Measurements from ENCODE around the gene RIT1.

Gene RIT1

DNA sequence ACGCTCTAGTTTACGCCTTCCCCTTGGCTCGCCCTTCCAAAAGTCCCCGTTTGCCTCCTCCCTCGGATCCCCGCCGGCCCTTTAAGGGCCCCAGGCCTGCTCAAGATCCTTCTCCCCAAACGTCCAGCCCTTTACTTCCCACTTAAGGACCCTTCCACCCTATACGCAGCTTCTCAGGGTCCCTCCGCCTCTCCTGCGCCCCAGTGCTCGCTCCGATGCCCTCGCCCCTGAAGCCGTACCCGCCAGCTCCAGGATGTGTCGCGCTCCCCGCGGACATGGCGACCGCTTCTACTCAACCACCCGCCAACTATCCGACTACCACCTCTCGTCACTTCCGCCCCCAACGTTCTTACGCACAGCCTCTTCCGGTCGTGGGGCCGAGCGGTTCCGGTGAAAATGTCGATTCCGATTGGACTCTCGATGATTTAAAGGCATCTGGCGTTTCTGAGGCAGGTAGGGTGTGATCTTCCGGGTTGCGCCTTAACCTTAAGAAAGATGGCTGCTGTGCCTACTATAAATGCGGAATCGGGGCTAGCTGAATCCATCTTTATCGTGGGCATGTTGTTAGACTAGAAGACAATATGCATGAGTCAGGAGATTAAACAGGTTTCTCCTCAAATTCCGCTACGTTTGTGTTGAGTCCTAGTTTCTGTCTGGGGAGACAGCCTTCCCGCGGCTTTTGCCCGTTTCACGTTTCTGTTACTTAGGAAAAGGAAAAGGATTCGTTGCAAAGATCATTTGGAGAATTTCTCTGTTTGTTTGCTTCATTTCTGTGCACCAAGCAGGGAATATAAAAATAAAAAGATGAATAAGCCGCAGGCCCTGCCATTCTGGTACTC, 23.2 kb upstream of the RIT1 start, which contains the start of gene KHDC4:
TSS of gene KHDC4 (minus strand) at position 317 of the 839 bp plus-strand sequence. CDS start at position 277, 40 bp downstream.
- Histone ChIP-seq H3K4me3 (ENCODE audit: low read depth, low read length, poor library complexity, severe bottlenecking) (peak within 1 kb of the TSS; percentile 90), H3F3A (ENCODE audit: insufficient read depth, low read length) (peaks cover 5% of the 10 kb centered on the region; the same call in 1 of the 2 replicates), H3K36me3 (ENCODE audit: insufficient read depth, low read length) (peaks cover 46% of the 10 kb centered on the region), H3K79me2 (ENCODE audit: insufficient read depth, low read length) (peaks cover 34% of the 10 kb centered on the region), H3K27me3 (ENCODE audit: insufficient read depth, low read length) (no peaks in the 10 kb centered on the region), H3K9ac (ENCODE audit: low read length) (peak within 1 kb of the TSS; percentile 95), H3K9me2 (ENCODE audit: low read depth, low read length) (no peaks in the 10 kb centered on the region), H3K27ac (ENCODE audit: low read depth, low read length, poor library complexity, severe bottlenecking) (peak within 1 kb of the TSS; percentile 79), H3K4me1 (ENCODE audit: insufficient read depth, low read length, severe bottlenecking) (peaks cover 47% of the 10 kb centered on the region), H3K9me3 (ENCODE audit: low read length) (no peaks in the 10 kb centered on the region), H4K20me1 (ENCODE audit: insufficient read depth, low read length) (no peaks in the 10 kb centered on the region), H3K4me2 (ENCODE audit: low read length) (peak within 1 kb of the TSS; percentile 78), H2AFZ (ENCODE audit: low read length) (peak within 1 kb of the TSS; percentile 56; the same call in 1 of the 2 replicates)
- TF ChIP-seq, protein P1, sequence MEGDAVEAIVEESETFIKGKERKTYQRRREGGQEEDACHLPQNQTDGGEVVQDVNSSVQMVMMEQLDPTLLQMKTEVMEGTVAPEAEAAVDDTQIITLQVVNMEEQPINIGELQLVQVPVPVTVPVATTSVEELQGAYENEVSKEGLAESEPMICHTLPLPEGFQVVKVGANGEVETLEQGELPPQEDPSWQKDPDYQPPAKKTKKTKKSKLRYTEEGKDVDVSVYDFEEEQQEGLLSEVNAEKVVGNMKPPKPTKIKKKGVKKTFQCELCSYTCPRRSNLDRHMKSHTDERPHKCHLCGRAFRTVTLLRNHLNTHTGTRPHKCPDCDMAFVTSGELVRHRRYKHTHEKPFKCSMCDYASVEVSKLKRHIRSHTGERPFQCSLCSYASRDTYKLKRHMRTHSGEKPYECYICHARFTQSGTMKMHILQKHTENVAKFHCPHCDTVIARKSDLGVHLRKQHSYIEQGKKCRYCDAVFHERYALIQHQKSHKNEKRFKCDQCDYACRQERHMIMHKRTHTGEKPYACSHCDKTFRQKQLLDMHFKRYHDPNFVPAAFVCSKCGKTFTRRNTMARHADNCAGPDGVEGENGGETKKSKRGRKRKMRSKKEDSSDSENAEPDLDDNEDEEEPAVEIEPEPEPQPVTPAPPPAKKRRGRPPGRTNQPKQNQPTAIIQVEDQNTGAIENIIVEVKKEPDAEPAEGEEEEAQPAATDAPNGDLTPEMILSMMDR (IDR thresholded peaks at IDR 0.05; ENCODE audit: low read length) = no peak
- TF ChIP-seq EZH2 (IDR thresholded peaks at IDR 0.05; ENCODE audit: borderline replicate concordance, low read length) = no peak

DNA sequence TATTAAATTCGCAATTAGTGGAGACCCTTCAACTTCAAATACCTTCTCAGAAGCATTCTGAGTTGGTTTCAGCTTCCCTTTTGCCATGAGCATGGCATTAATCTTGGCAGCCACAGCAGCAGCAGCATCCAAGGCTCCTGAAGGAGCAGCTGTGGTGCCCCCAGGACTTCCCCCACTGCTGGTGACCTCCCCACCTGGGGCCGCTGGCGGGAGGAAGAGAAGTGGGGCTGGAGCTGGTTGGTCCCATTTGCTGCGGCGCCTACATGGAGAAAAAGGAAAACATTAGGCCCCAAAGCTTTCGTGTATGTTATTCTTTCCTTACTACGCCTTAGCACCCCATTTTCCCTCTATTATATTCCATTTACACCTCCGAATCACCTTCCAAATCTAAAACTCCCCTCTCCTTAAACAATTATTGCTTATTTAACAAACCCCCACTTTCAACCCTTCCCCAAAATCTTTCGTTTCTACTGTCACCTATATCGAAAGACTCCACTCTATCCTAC, 22.5 kb upstream of the RIT1 start:
- Histone ChIP-seq H3K36me3 (ENCODE audit: insufficient read depth, low read length) (peaks cover 53% of the 10 kb centered on the region), H3K27ac (ENCODE audit: low read depth, low read length, poor library complexity, severe bottlenecking) (peak overlapping the region; percentile 61), H3K9me2 (ENCODE audit: low read depth, low read length) (no peaks in the 10 kb centered on the region), H3K79me2 (ENCODE audit: insufficient read depth, low read length) (peaks cover 34% of the 10 kb centered on the region), H3F3A (ENCODE audit: insufficient read depth, low read length) (peaks cover 5% of the 10 kb centered on the region; the same call in 1 of the 2 replicates), H3K4me2 (ENCODE audit: low read length) (peak overlapping the region; percentile 76), H3K9me3 (ENCODE audit: low read length) (no peaks in the 10 kb centered on the region), H3K4me3 (ENCODE audit: low read depth, low read length, poor library complexity, severe bottlenecking) (peak overlapping the region; percentile 90), H4K20me1 (ENCODE audit: insufficient read depth, low read length) (no peaks in the 10 kb centered on the region), H2AFZ (ENCODE audit: low read length) (no peak overlapping the region), H3K27me3 (ENCODE audit: insufficient read depth, low read length) (no peaks in the 10 kb centered on the region), H3K9ac (ENCODE audit: low read length) (peak overlapping the region; percentile 95), H3K4me1 (ENCODE audit: insufficient read depth, low read length, severe bottlenecking) (peaks cover 45% of the 10 kb centered on the region)
- TF ChIP-seq EZH2 (IDR thresholded peaks at IDR 0.05; ENCODE audit: borderline replicate concordance, low read length) = no peak
- TF ChIP-seq, protein P1 (IDR thresholded peaks at IDR 0.05; ENCODE audit: low read length) = no peak

DNA sequence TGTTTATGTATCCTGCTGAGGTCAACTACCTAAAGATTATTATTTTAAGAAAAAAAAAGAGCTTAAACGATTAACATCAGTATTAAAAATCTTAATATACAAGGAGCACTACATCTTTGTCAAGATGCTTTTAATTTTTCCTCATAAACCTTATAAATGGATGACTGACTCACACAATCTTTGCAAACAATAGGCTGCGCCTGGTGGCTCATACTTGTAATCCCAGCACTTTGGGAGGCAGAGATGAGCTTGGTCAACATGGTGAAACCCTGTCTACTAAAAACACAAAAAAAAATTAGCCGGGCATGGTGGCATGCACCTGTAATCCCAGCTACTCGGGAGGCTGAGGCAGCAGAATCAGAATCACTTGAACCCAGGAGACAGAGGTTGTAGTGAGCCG, 21.3 kb upstream of the RIT1 start:
- Histone ChIP-seq H3K27ac (ENCODE audit: low read depth, low read length, poor library complexity, severe bottlenecking) (no peak overlapping the region), H3K4me2 (ENCODE audit: low read length) (peak overlapping the region; percentile 76), H3K79me2 (ENCODE audit: insufficient read depth, low read length) (peaks cover 34% of the 10 kb centered on the region), H3K4me1 (ENCODE audit: insufficient read depth, low read length, severe bottlenecking) (peaks cover 41% of the 10 kb centered on the region), H3F3A (ENCODE audit: insufficient read depth, low read length) (peaks cover 5% of the 10 kb centered on the region; the same call in 1 of the 2 replicates), H3K9me2 (ENCODE audit: low read depth, low read length) (no peaks in the 10 kb centered on the region), H3K27me3 (ENCODE audit: insufficient read depth, low read length) (no peaks in the 10 kb centered on the region), H3K9ac (ENCODE audit: low read length) (peak overlapping the region; percentile 95), H3K9me3 (ENCODE audit: low read length) (no peaks in the 10 kb centered on the region), H2AFZ (ENCODE audit: low read length) (no peak overlapping the region), H3K36me3 (ENCODE audit: insufficient read depth, low read length) (peaks cover 65% of the 10 kb centered on the region), H4K20me1 (ENCODE audit: insufficient read depth, low read length) (no peaks in the 10 kb centered on the region), H3K4me3 (ENCODE audit: low read depth, low read length, poor library complexity, severe bottlenecking) (peak overlapping the region; percentile 90)
- no peak for TF ChIP-seq EZH2 (IDR thresholded peaks at IDR 0.05; ENCODE audit: borderline replicate concordance, low read length)
- TF ChIP-seq, protein P1 (IDR thresholded peaks at IDR 0.05; ENCODE audit: low read length) = no peak

All from OCI-LY1 (cell line).